Brain microvascular endothelial cell (primary cell): ENCODE data around the gene GAN.

ENCODE experiments used
- DNase-seq: peaks from one replicate; pipeline ENCODE4 v3.0.0-alpha.2; 2020
- H3K27ac ChIP-seq: fragments of 250-450 bp; sonication (Bioruptor Pico); 2 replicates; pipeline ENCODE4 v1.5.1; 2020; ENCODE audit warnings: mild to moderate bottlenecking, moderate library complexity
- H3K27me3 ChIP-seq: fragments of 250-450 bp; sonication (Bioruptor Pico); replicated peaks from 2 replicates; pipeline ENCODE4 v1.5.1; 2020; ENCODE audit warnings: mild to moderate bottlenecking
- H3K36me3 ChIP-seq: fragments of 250-450 bp; sonication (Bioruptor Pico); replicated peaks from 2 replicates; pipeline ENCODE4 v1.5.1; 2020; ENCODE audit warnings: mild to moderate bottlenecking
- H3K4me3 ChIP-seq: 2 replicates; pipeline ENCODE4 v1.5.1; 2011; ENCODE audit warnings: low read depth, mild to moderate bottlenecking, control low read depth, low read length, moderate library complexity
- in situ Hi-C: cut with HindIII; loops from 2 replicates; pipeline ENCODE4 v1.10.0; 2017; ENCODE audit warnings: low sequenced_read_pairs, low pct_ligation_motif_present
- TF ChIP-seq, protein P1 (sequence below): IDR thresholded peaks from 2 replicates; pipeline ENCODE4 v1.5.1; 2011; ENCODE audit warnings: low read depth, mild to moderate bottlenecking, moderate library complexity, low read length, control low read depth, inconsistent platforms; ENCODE audit errors: missing control alignments

GAN gene

DNA sequence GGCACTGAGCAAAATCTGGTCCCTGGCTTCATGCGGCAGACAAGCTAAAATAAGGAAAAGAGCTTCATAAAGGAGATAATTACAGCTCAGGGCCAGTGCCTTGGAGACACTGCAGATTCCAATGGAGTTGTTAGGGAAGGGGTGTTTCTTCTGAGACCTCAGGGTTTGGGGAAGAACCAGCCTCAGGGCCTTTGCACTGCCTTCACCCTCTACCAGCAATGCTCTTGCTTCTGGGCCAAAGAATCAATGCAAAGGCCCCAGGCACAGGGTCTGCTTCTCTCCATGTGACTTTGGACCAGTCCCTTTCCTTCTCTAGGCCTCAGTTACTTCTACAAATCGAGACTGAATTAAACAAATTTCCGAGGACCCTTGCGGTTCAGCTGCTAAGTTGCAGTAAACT lies 36.2 kb upstream of the GAN start:
- Histone ChIP-seq H3K27ac (no peak overlapping the region), H3K27me3 (no peaks in the 10 kb centered on the region), H3K4me3 (no peak overlapping the region), H3K36me3 (no peaks in the 10 kb centered on the region)
- in situ Hi-C loops: no loop called here
- DNase-seq: no peak
- TF ChIP-seq, protein P1, sequence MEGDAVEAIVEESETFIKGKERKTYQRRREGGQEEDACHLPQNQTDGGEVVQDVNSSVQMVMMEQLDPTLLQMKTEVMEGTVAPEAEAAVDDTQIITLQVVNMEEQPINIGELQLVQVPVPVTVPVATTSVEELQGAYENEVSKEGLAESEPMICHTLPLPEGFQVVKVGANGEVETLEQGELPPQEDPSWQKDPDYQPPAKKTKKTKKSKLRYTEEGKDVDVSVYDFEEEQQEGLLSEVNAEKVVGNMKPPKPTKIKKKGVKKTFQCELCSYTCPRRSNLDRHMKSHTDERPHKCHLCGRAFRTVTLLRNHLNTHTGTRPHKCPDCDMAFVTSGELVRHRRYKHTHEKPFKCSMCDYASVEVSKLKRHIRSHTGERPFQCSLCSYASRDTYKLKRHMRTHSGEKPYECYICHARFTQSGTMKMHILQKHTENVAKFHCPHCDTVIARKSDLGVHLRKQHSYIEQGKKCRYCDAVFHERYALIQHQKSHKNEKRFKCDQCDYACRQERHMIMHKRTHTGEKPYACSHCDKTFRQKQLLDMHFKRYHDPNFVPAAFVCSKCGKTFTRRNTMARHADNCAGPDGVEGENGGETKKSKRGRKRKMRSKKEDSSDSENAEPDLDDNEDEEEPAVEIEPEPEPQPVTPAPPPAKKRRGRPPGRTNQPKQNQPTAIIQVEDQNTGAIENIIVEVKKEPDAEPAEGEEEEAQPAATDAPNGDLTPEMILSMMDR: no peak

DNA sequence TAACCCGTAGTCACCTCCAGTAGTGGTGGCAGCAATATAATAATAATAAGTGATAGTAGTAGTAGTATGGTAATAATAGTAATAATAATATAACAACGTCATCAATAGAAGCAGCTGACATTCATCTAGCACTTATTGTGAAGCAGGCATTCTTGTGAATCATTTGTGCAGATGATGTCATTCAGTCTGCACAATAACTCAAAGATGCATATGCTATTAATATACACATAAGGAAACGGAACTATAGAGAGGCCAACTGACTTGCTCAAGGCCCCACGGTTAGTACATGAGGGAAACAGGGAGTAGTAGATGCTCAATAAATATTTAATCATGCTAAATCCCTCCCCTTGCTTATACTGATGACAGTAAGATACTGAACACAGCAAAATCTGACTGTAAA lies 35.4 kb upstream of the GAN start:
- peak; percentile 45 for DNase-seq
- Histone ChIP-seq H3K27ac (no peak overlapping the region), H3K4me3 (no peak overlapping the region), H3K27me3 (no peaks in the 10 kb centered on the region), H3K36me3 (no peaks in the 10 kb centered on the region)
- in situ Hi-C loops: no loop called here
- TF ChIP-seq, protein P1: no peak

DNA sequence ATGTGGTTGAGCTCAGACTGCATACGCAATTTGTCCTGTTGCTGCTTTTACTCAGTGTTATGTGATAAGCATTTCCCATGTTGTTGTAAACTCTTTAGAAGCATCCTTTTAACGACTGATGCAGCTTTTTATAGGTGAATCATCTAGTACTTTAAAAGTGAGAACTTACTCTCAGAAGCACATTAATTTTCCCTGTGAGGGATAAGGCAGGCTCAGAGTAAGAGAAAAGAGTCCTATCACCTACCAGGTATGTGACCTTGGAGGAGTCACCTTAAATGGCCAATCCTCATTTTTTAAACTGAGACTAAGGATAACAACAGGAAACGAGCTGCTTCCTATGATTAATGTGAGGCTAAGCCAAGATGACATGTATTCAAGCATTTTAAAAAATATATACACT lies 34.4 kb upstream of the GAN start:
- in situ Hi-C loops: no loop called here
- H3K27ac ChIP-seq: no peak overlapping the region
- H3K27me3 ChIP-seq: no peaks in the 10 kb centered on the region
- no peak overlapping the region for H3K4me3 ChIP-seq
- no peaks in the 10 kb centered on the region for H3K36me3 ChIP-seq
- DNase-seq: peak; percentile 1
- TF ChIP-seq, protein P1: no peak

DNA sequence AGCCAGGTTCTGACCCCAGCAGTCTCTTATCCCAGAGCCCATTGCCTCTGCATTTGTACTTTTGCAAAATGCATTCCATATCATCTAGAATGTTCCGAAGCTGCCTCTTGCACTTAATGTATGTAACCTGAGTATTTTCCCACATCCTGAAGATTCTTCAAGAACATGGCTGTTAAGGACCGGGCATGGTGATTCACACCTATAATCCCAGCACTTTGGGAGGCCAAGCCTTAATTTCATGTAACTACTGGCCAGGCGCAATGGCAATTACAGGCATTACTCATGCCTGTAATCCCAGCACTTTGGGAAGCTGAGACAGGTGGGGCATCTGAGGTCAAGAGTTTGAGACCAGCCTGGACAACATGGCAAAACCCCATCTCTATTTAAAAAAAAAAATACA lies 31.7 kb upstream of the GAN start:
- TF ChIP-seq, protein P1: no peak
- Histone ChIP-seq H3K27me3 (no peaks in the 10 kb centered on the region), H3K27ac (no peak overlapping the region), H3K4me3 (no peak overlapping the region), H3K36me3 (no peaks in the 10 kb centered on the region)
- no peak for DNase-seq
- in situ Hi-C loops: no loop called here

DNA sequence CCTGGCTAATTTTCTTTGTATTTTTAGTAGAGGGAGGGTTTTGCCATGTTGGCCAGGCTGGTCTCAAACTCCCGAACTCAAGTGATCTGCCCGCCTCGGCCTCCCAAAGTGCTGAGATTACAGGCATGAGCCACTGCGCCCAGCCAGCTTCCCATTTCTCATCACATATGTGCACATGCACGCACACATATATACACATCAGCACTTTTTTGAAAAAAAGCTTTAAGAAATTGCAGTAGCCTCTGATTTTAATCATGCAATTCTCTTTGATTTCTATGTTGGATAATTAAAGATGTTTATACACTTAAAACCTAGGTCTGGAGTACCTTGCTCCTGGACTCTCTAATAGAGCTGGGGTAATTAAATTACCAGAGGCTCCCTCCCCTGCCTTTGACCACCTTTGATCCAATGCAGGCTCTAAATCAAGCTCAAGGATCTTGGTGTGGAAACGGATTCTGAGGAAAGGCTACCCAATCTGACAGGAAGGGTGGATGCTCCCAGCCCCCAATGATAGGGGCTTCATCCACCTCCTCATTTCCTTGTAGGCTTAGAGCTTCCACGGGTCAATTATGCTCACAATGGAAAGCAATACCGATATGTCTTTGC lies 29.7 kb upstream of the GAN start:
- Histone ChIP-seq H3K27ac (no peak overlapping the region), H3K4me3 (no peak overlapping the region), H3K36me3 (no peaks in the 10 kb centered on the region), H3K27me3 (no peaks in the 10 kb centered on the region)
- TF ChIP-seq, protein P1: no peak
- in situ Hi-C loops: no loop called here
- no peak for DNase-seq

DNA sequence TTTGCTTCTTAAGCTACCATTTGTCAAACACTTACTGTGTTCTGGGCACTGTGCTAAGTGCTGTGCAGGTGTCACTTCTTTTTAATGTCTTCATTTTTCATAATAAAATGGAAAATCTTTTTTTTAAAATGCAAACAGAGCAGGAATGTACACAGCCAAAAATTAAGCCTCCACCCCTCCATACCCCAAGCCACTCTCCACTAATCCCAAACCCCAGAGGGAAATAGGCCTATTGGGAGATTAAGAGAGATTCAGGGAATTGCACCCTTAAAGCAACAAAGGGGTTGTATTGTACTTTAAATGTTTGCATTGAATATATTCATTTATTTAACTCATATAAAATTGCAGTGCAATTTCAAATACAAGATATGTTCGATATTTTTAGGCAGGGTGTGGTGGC lies 28.6 kb upstream of the GAN start:
- no peak overlapping the region for H3K4me3 ChIP-seq
- H3K27me3 ChIP-seq: no peaks in the 10 kb centered on the region
- no peak for DNase-seq
- H3K27ac ChIP-seq: no peak overlapping the region
- TF ChIP-seq, protein P1: no peak
- in situ Hi-C loops: no loop called here
- H3K36me3 ChIP-seq: no peaks in the 10 kb centered on the region
